Mesenchymal stem cell (in vitro differentiated cells and primary cell): ENCODE data around the gene PIK3R2.

Experiments used
- DNase-seq: peaks from one replicate; pipeline ENCODE4 v3.0.0-alpha.2; 2013
- H2AFZ ChIP-seq: one replicate; pipeline ENCODE4 v1.6.1; 2013; ENCODE audit warnings: low read depth, mild to moderate bottlenecking, control low read depth, inconsistent platforms, low read length, moderate library complexity
- H2AK5ac ChIP-seq: 2 replicates; pipeline ENCODE4 v1.6.1; 2013; ENCODE audit warnings: low read length, moderate library complexity, mild to moderate bottlenecking, inconsistent platforms; ENCODE audit not compliant: severe bottlenecking
- H2BK120ac ChIP-seq: one replicate; pipeline ENCODE4 v1.6.1; 2013; ENCODE audit warnings: low read depth, mild to moderate bottlenecking, inconsistent platforms, low read length, moderate library complexity
- H2BK12ac ChIP-seq, 2 experiments: one replicate each; pipeline ENCODE4 v1.6.1; 2013; ENCODE audit warnings: inconsistent platforms in 2 of 2, low read length in 2 of 2, mild to moderate bottlenecking in 2 of 2, moderate library complexity in 2 of 2, control low read depth in 1 of 2
- H2BK15ac ChIP-seq: one replicate; pipeline ENCODE4 v1.6.1; 2013; ENCODE audit warnings: mild to moderate bottlenecking, low read depth, inconsistent platforms; ENCODE audit not compliant: poor library complexity, severe bottlenecking
- H2BK5ac ChIP-seq: 2 replicates; pipeline ENCODE4 v1.6.1; 2013; ENCODE audit warnings: low read depth, mild to moderate bottlenecking, low read length, control low read depth, inconsistent platforms; ENCODE audit not compliant: poor library complexity, severe bottlenecking
- H3K14ac ChIP-seq, 2 experiments: one replicate each; pipeline ENCODE4 v1.6.1; 2013; ENCODE audit warnings: inconsistent platforms in 2 of 2, low read length in 2 of 2, control low read depth in 1 of 2, mild to moderate bottlenecking in 1 of 2, moderate library complexity in 1 of 2
- H3K18ac ChIP-seq, 2 experiments: one replicate each; pipeline ENCODE4 v1.6.1; 2013; ENCODE audit warnings: inconsistent platforms in 2 of 2, low read length in 2 of 2, control low read depth in 1 of 2, low read depth in 1 of 2, mild to moderate bottlenecking in 1 of 2
- H3K23ac ChIP-seq, 2 experiments: one replicate each; pipeline ENCODE4 v1.6.1; 2013; ENCODE audit warnings: inconsistent platforms in 2 of 2, low read length in 2 of 2, mild to moderate bottlenecking in 2 of 2, moderate library complexity in 2 of 2, control low read depth in 1 of 2
- H3K27ac ChIP-seq: 2 replicates; pipeline ENCODE4 v1.5.1; 2013; ENCODE audit warnings: mild to moderate bottlenecking, moderate library complexity, low read length, control low read depth, inconsistent platforms; ENCODE audit not compliant: poor library complexity, severe bottlenecking
- H3K27me3 ChIP-seq, 2 experiments: 2 replicates each; pipeline versions ENCODE4 v1.6.1 to v1.7.0; 2013; ENCODE audit warnings: low read length in 2 of 2, mild to moderate bottlenecking in 2 of 2, moderate library complexity in 2 of 2, control low read depth in 1 of 2, inconsistent platforms in 1 of 2; ENCODE audit not compliant: control insufficient read depth in 1 of 2, insufficient read depth in 1 of 2
- H3K36me3 ChIP-seq, 2 experiments: 2 replicates each; pipeline versions ENCODE4 v1.6.1 to v1.7.0; 2013; ENCODE audit warnings: low read length in 2 of 2, control low read depth in 1 of 2, inconsistent platforms in 1 of 2, low read depth in 1 of 2, mild to moderate bottlenecking in 1 of 2; ENCODE audit not compliant: insufficient read depth in 2 of 2, control insufficient read depth in 1 of 2
- H3K4ac ChIP-seq, 2 experiments: one replicate each; pipeline ENCODE4 v1.6.1; 2013; ENCODE audit warnings: inconsistent platforms in 2 of 2, low read length in 2 of 2, mild to moderate bottlenecking in 2 of 2, moderate library complexity in 2 of 2, control low read depth in 1 of 2, low read depth in 1 of 2
- H3K4me1 ChIP-seq: 2 replicates; pipeline ENCODE4 v1.6.1; 2013; ENCODE audit warnings: low read depth, low read length, control low read depth; ENCODE audit not compliant: control insufficient read depth, insufficient read depth
- H3K4me2 ChIP-seq: 2 replicates; pipeline ENCODE4 v1.6.1; 2013; ENCODE audit warnings: low read length, mild to moderate bottlenecking, inconsistent platforms; ENCODE audit not compliant: poor library complexity, severe bottlenecking
- H3K4me3 ChIP-seq, 2 experiments: 2 replicates each; pipeline versions ENCODE4 v1.5.1 to v1.7.0; 2013; ENCODE audit warnings: low read length in 2 of 2, mild to moderate bottlenecking in 2 of 2, control low read depth in 1 of 2, low read depth in 1 of 2; ENCODE audit not compliant: insufficient read depth in 1 of 2
- H3K79me1 ChIP-seq: replicated peaks from 2 replicates; pipeline ENCODE4 v1.6.1; 2013; ENCODE audit warnings: mild to moderate bottlenecking, control low read depth, low read length, inconsistent platforms; ENCODE audit not compliant: poor library complexity, severe bottlenecking
- H3K9ac ChIP-seq: 2 replicates; pipeline ENCODE4 v1.7.0; 2013; ENCODE audit warnings: mild to moderate bottlenecking, low read length, moderate library complexity
- H3K9me3 ChIP-seq: 2 replicates; pipeline ENCODE4 v1.7.0; 2013; ENCODE audit warnings: mild to moderate bottlenecking, low read length; ENCODE audit not compliant: control insufficient read depth
- H4K8ac ChIP-seq: one replicate; pipeline ENCODE4 v1.6.1; 2013; ENCODE audit warnings: inconsistent platforms, mild to moderate bottlenecking, low read length, moderate library complexity
- H4K91ac ChIP-seq: one replicate; pipeline ENCODE4 v1.6.1; 2013; ENCODE audit warnings: mild to moderate bottlenecking, low read length, inconsistent platforms
- WGBS: methylation state at CpG from one replicate; pipeline ENCODE4 v1.1.7; 2013; ENCODE audit warnings: mixed read lengths; 5-methylcytosine and 5-hydroxymethylcytosine counted together

Gene PIK3R2

GRCh38 chr19:18143902-18144301 lies 9.1 kb upstream of the PIK3R2 start:
- Histone ChIP-seq H3K14ac (no peak overlapping the region), H2BK5ac (no peak overlapping the region), H4K8ac (no peak overlapping the region), H3K4ac (no peak overlapping the region), H4K91ac (no peak overlapping the region), H2BK15ac (no peak overlapping the region), H2AFZ (no peak overlapping the region), H2AK5ac (no peak overlapping the region), H3K79me1 (no peaks in the 10 kb centered on the region), H3K27me3 (no peaks in the 10 kb centered on the region), H2BK120ac (no peak overlapping the region), H3K4me1 (peaks cover 2% of the 10 kb centered on the region), H3K4me3 (no peak overlapping the region), H2BK12ac (no peak overlapping the region), H3K18ac (no peak overlapping the region), H3K23ac (no peak overlapping the region), H3K4me2 (no peak overlapping the region), H3K36me3 (peaks cover 39 to 65% of the 10 kb centered on the region in 2 experiments), H3K27ac (no peak overlapping the region), H3K9ac (no peak overlapping the region), H3K9me3 (no peaks in the 10 kb centered on the region)
- 86% methylated on average over 3 of the region's 3 CpGs for WGBS
- DNase-seq, result no peak

- WGBS, result 93% methylated on average over 16 of the region's 16 CpGs
- H2BK15ac ChIP-seq, result no peak overlapping the region
- H2BK12ac ChIP-seq, result no peak overlapping the region
- no peak for DNase-seq
- no peaks in the 10 kb centered on the region for H3K79me1 ChIP-seq
- no peak overlapping the region for H3K4me3 ChIP-seq
- H4K8ac ChIP-seq, result no peak overlapping the region
- peaks cover 2% of the 10 kb centered on the region for H3K4me1 ChIP-seq
- H2AFZ ChIP-seq, result no peak overlapping the region
- no peak overlapping the region for H3K14ac ChIP-seq
- H3K9me3 ChIP-seq, result no peaks in the 10 kb centered on the region
- no peak overlapping the region for H2BK120ac ChIP-seq
- H3K27me3 ChIP-seq, result no peaks in the 10 kb centered on the region
- H3K18ac ChIP-seq, result no peak overlapping the region
- H3K4me2 ChIP-seq, result no peak overlapping the region
- H3K4ac ChIP-seq, result no peak overlapping the region
- H3K23ac ChIP-seq, result no peak overlapping the region
- H2BK5ac ChIP-seq, result no peak overlapping the region
- H3K36me3 ChIP-seq, result peaks cover 34 to 65% of the 10 kb centered on the region in 2 experiments
- H3K27ac ChIP-seq, result no peak overlapping the region
- no peak overlapping the region for H2AK5ac ChIP-seq
- H4K91ac ChIP-seq, result no peak overlapping the region
- no peak overlapping the region for H3K9ac ChIP-seq
Measured at GRCh38 chr19:18144361-18144760, 8.6 kb upstream of the PIK3R2 start.

- H2AK5ac ChIP-seq, result no peak overlapping the region
- peaks cover 2% of the 10 kb centered on the region for H3K4me1 ChIP-seq
- H2AFZ ChIP-seq, result no peak overlapping the region
- H2BK15ac ChIP-seq, result no peak overlapping the region
- no peak overlapping the region for H4K8ac ChIP-seq
- DNase-seq, result no peak
- H3K27ac ChIP-seq, result no peak overlapping the region
- peaks cover 34 to 69% of the 10 kb centered on the region in 2 experiments for H3K36me3 ChIP-seq
- no peak overlapping the region for H2BK12ac ChIP-seq
- H3K4me2 ChIP-seq, result no peak overlapping the region
- H3K14ac ChIP-seq, result no peak overlapping the region
- no peaks in the 10 kb centered on the region for H3K27me3 ChIP-seq
- no peak overlapping the region for H3K23ac ChIP-seq
- H3K79me1 ChIP-seq, result no peaks in the 10 kb centered on the region
- no peak overlapping the region for H3K18ac ChIP-seq
- no peak overlapping the region for H4K91ac ChIP-seq
- H3K4me3 ChIP-seq, result no peak overlapping the region
- H3K9me3 ChIP-seq, result no peaks in the 10 kb centered on the region
- WGBS, result 95% methylated on average over 28 of the region's 28 CpGs
- no peak overlapping the region for H2BK120ac ChIP-seq
- no peak overlapping the region for H3K9ac ChIP-seq
- no peak overlapping the region for H3K4ac ChIP-seq
- H2BK5ac ChIP-seq, result no peak overlapping the region
Measured at GRCh38 chr19:18144906-18145305, 8.1 kb upstream of the PIK3R2 start.

GRCh38 chr19:18145391-18145999 lies 7.5 kb upstream of the PIK3R2 start:
- no peak for DNase-seq
- Histone ChIP-seq H3K18ac (no peak overlapping the region), H3K27ac (no peak overlapping the region), H3K36me3 (peaks cover 30 to 73% of the 10 kb centered on the region in 2 experiments), H3K4me3 (no peak overlapping the region), H3K79me1 (no peaks in the 10 kb centered on the region), H3K27me3 (no peaks in the 10 kb centered on the region), H3K4me1 (peaks cover 2% of the 10 kb centered on the region), H3K14ac (no peak overlapping the region), H3K4me2 (no peak overlapping the region), H2BK120ac (no peak overlapping the region), H2AK5ac (no peak overlapping the region), H2AFZ (no peak overlapping the region), H3K9ac (no peak overlapping the region), H3K9me3 (no peaks in the 10 kb centered on the region), H2BK15ac (no peak overlapping the region), H4K91ac (no peak overlapping the region), H2BK5ac (no peak overlapping the region), H3K23ac (no peak overlapping the region), H4K8ac (no peak overlapping the region), H3K4ac (no peak overlapping the region), H2BK12ac (no peak overlapping the region)
- WGBS, result 92% methylated on average over 19 of the region's 19 CpGs
